Spleen (tissue), 11 donors: ENCODE data around the gene SMAP2. TPM values are rescaled to one million over a fixed set of nuclear protein-coding genes. Genes with fewer than 3 reads are reported as not detected.
A peak's percentile ranks its signal among the peaks of the same experiment; 100 is the strongest.

Experiments used
- DNase-seq: peaks from one replicate; pipeline ENCODE4 v3.0.0-alpha.2; 2020
- H3K27ac ChIP-seq, 8 donors: fragments of 200-600 bp; sonication (generic) in 7 of 8; 1 replicate in 4 of 8; 2 replicates in 4 of 8; pipeline versions ENCODE4 v1.5.0 to v1.8.0; 2016 to 2021; ENCODE audit warnings: inconsistent platforms in 4 of 8, mild to moderate bottlenecking in 4 of 8, moderate library complexity in 1 of 8
- H3K27me3 ChIP-seq, 7 donors: fragments of 200-600 bp; sonication (generic) in 6 of 7; replicated peaks in 1 of 7; 1 replicate in 4 of 7; 2 replicates in 3 of 7; pipeline versions ENCODE4 v1.5.0 to v1.8.0; 2016 to 2021; ENCODE audit warnings: inconsistent platforms in 3 of 7, mild to moderate bottlenecking in 1 of 7
- H3K36me3 ChIP-seq, 6 donors: fragments of 200-600 bp; sonication (generic) in 5 of 6; 1 replicate in 4 of 6; 2 replicates in 2 of 6; pipeline versions ENCODE4 v1.5.0 to v1.8.0; 2016 to 2021; ENCODE audit warnings: inconsistent platforms in 2 of 6
- H3K4me1 ChIP-seq, 6 donors: fragments of 200-600 bp; sonication (generic) in 5 of 6; 1 replicate in 3 of 6; 2 replicates in 3 of 6; pipeline versions ENCODE4 v1.5.0 to v1.8.0; 2016 to 2021; ENCODE audit warnings: inconsistent platforms in 3 of 6
- H3K4me3 ChIP-seq, 8 donors: fragments of 200-600 bp; sonication (generic) in 7 of 8; 1 replicate in 4 of 8; 2 replicates in 4 of 8; pipeline versions ENCODE4 v1.5.0 to v1.8.0; 2016 to 2021; ENCODE audit warnings: inconsistent platforms in 4 of 8, mild to moderate bottlenecking in 4 of 8, moderate library complexity in 2 of 8
- H3K9me3 ChIP-seq, 8 donors: fragments of 200-600 bp; sonication (generic) in 7 of 8; 1 replicate in 4 of 8; 2 replicates in 4 of 8; pipeline versions ENCODE4 v1.5.0 to v1.8.0; 2016 to 2021; ENCODE audit warnings: inconsistent platforms in 4 of 8
- CTCF ChIP-seq, 11 experiments: fragments of 200-600 bp in 7 of 11; fragments of 450-650 bp in 4 of 11; sonication (generic) in 4 of 11; IDR thresholded peaks in 8 of 11; conservative IDR thresholded peaks in 3 of 11; 1 replicate in 7 of 11; 2 replicates in 4 of 11; pipeline versions ENCODE4 v1.4.0 to v1.8.0; 2016 to 2021; ENCODE audit warnings: antibody characterized with exemption in 11 of 11, inconsistent platforms in 4 of 11, mild to moderate bottlenecking in 1 of 11
- POLR2A ChIP-seq, 3 donors: fragments of 450-650 bp; IDR thresholded peaks; one replicate each; pipeline ENCODE4 v1.5.1; 2017; ENCODE audit warnings: antibody characterized with exemption in 3 of 3, mild to moderate bottlenecking in 1 of 3
- POLR2AphosphoS5 ChIP-seq, 3 donors: sonication (generic); formaldehyde crosslinking; IDR thresholded peaks; one replicate each; pipeline ENCODE4 v1.5.1; 2017; ENCODE audit warnings: antibody characterized with exemption in 3 of 3
- WGBS, 5 donors: extraction: QIAGEN DNeasy Blood & Tissue Kit in 3 of 5; methylation state at CpG; one replicate each; pipeline versions ENCODE4 v1.1.5 to v1.1.7; 2013 to 2018; 5-methylcytosine and 5-hydroxymethylcytosine counted together
- intact Hi-C: fragments of 100-400 bp; cut with DNase I; formaldehyde crosslinking; loops from one replicate; pipeline ENCODE4 v1.15.0; 2023; ENCODE audit warnings: low total_unique reads
- polyA plus RNA-seq, 3 donors: library from polyadenylated mRNA; stranded (reverse); fragments of 200-250 nt; gene quantifications; one replicate each; pipeline ENCODE4 v1.2.1, GENCODE V29; 2013
- total RNA-seq, 7 donors: library from RNA; depleted of rRNA in 3 of 7; stranded (reverse); fragments of >200 nt in 3 of 7; fragmentation: NEBNext Ultra II Directional in 4 of 7; extraction: Animal tissue kit (Norgen Biotek cat#: 25700) in 4 of 7; gene quantifications; one replicate each; pipeline versions ENCODE4 v1.1.0 to v1.2.1, GENCODE V29; 2016 to 2021
- donor health status: healthy with polysubstance abuse.
- donor health status: DM: no; HTN: no; CAD: no; lungs with moderate emphysema.
- donor health status: DM: no; HTN: no; CAD: no.
- donor health status: Bipolar disorder and iron deficiency.
- donor health status: healthy.
- donor health status: DM: no; HTN: no; CAD: no.
- donor health status: DM: yes; HTN: yes; CAD: no.

The SMAP2 gene
- total and polyA plus RNA-seq, 10 donors = 120 to 435 (median 221) TPM

- peaks cover 0 to 32% (median 0%) of the 10 kb centered on the region in 6 donors for H3K36me3 ChIP-seq
- intact Hi-C loops = no loop called here
- WGBS, 5 donors = 56 to 72% (median 69%) methylated on average over 4 of the region's 4 CpGs
- H3K4me1 ChIP-seq = peaks cover 61 to 100% (median 99%) of the 10 kb centered on the region in 6 donors
- peak overlapping the region; percentile 11 to 100 (median 98) for H3K27ac ChIP-seq
- no peaks in the 10 kb centered on the region for H3K9me3 ChIP-seq
- peak overlapping the region in 1 of 8 donors; percentile 42 for H3K4me3 ChIP-seq
- peak in 1 of 3 donors; percentile 56 for TF ChIP-seq POLR2AphosphoS5 (IDR thresholded peaks at IDR 0.05)
- TF ChIP-seq POLR2A (IDR thresholded peaks at IDR 0.05) = no peak
- TF ChIP-seq CTCF (IDR thresholded peaks at IDR 0.05 in 8 of 11, conservative IDR thresholded peaks at IDR 0.05 in 3 of 11) = no peak
- no peaks in the 10 kb centered on the region for H3K27me3 ChIP-seq
- no peak for DNase-seq
Observed at GRCh38 chr1:40399984-40400704, 26.6 kb downstream of the SMAP2 start.

GRCh38 chr1:40401473-40402201 is 28.1 kb downstream of the SMAP2 start:
- TF ChIP-seq POLR2AphosphoS5 (IDR thresholded peaks at IDR 0.05) (peak in 1 of 3 donors; percentile 79), POLR2A (IDR thresholded peaks at IDR 0.05) (no peak)
- DNase-seq = no peak

GRCh38 chr1:40404670-40405462 is 31.3 kb downstream of the SMAP2 start:
- peaks cover 0 to 68% (median 27%) of the 10 kb centered on the region in 6 donors for H3K36me3 ChIP-seq
- peak overlapping the region; percentile 37 to 100 (median 83) for H3K27ac ChIP-seq
- TF ChIP-seq POLR2A (IDR thresholded peaks at IDR 0.05) = no peak
- TF ChIP-seq CTCF (IDR thresholded peaks at IDR 0.05 in 8 of 11, conservative IDR thresholded peaks at IDR 0.05 in 3 of 11) = peak; percentile 72 to 91 (median 89)
- TF ChIP-seq POLR2AphosphoS5 (IDR thresholded peaks at IDR 0.05) = peak; percentile 28 to 48 (median 42)
- H3K27me3 ChIP-seq = no peaks in the 10 kb centered on the region
- H3K4me3 ChIP-seq = peak overlapping the region in 1 of 8 donors; percentile 32
- no peaks in the 10 kb centered on the region for H3K9me3 ChIP-seq
- H3K4me1 ChIP-seq = peaks cover 28 to 91% (median 61%) of the 10 kb centered on the region in 6 donors
- DNase-seq = no peak
- intact Hi-C loops = loop anchor here (5.0 kb wide), 1 partner anchor 253 kb away; no protein-coding TSS in a partner anchor
- WGBS, 5 donors = 49 to 56% (median 50%) methylated on average over 11 of the region's 11 CpGs

More at GRCh38 chr1:40401473-40402201, 28.1 kb downstream of the SMAP2 start:
- no peaks in the 10 kb centered on the region for H3K27me3 ChIP-seq
- H3K4me1 ChIP-seq = peaks cover 54 to 98% (median 93%) of the 10 kb centered on the region in 6 donors
- intact Hi-C loops = no loop called here
- H3K36me3 ChIP-seq = peaks cover 0 to 45% (median 3%) of the 10 kb centered on the region in 6 donors
- H3K4me3 ChIP-seq = peak overlapping the region in 1 of 8 donors; percentile 42
- WGBS, 5 donors = 49 to 60% (median 56%) methylated on average over 7 of the region's 7 CpGs
- peak overlapping the region; percentile 23 to 100 (median 98) for H3K27ac ChIP-seq
- no peaks in the 10 kb centered on the region for H3K9me3 ChIP-seq

- DNase-seq = no peak
- peak overlapping the region in 3 of 8 donors; percentile 99 to 100 (median 100) for H3K27ac ChIP-seq
- H3K9me3 ChIP-seq = no peaks in the 10 kb centered on the region
- TF ChIP-seq CTCF (IDR thresholded peaks at IDR 0.05 in 8 of 11, conservative IDR thresholded peaks at IDR 0.05 in 3 of 11) (no peak), POLR2A (IDR thresholded peaks at IDR 0.05) (no peak), POLR2AphosphoS5 (IDR thresholded peaks at IDR 0.05) (peak in 1 of 3 donors; percentile 6)
- peaks cover 24 to 84% (median 51%) of the 10 kb centered on the region in 6 donors for H3K4me1 ChIP-seq
- intact Hi-C loops = loop anchor here (5.0 kb wide), 1 partner anchor 254 kb away; no protein-coding TSS in a partner anchor
- H3K36me3 ChIP-seq = peaks cover 0 to 78% (median 35%) of the 10 kb centered on the region in 6 donors
- H3K27me3 ChIP-seq = no peaks in the 10 kb centered on the region
- no peak overlapping the region for H3K4me3 ChIP-seq
- 81 to 89% (median 86%) methylated on average over 4 of the region's 4 CpGs for WGBS, 5 donors
Observed at GRCh38 chr1:40405812-40406211, 32.3 kb downstream of the SMAP2 start.
